ENCODE data around the gene HIPK3.
A peak's percentile ranks its signal among the peaks of the same experiment; 100 is the strongest.
"Not testable (repeated sequence)": the region's sequence is repeated elsewhere in the genome, so short reads cannot be mapped to it uniquely, and the experiment has no call there.

Gene HIPK3

GRCh38 chr11:33258631-33259205, 1.5 kb downstream of the HIPK3 start:
- DNase-seq (ENCODE audit: low spot score) = peak; percentile 19

- DNase-seq (ENCODE audit: low spot score) = no peak
These were observed 2.7 kb downstream of the HIPK3 start for GRCh38 chr11:33259869-33260268.

- DNase-seq (ENCODE audit: low spot score) = not testable (repeated sequence)
These were observed 4.2 kb downstream of the HIPK3 start for GRCh38 chr11:33261350-33261749.

- DNase-seq (ENCODE audit: low spot score) = no peak
These were observed 4.9 kb downstream of the HIPK3 start for GRCh38 chr11:33262011-33262645.

- no peak for DNase-seq (ENCODE audit: low spot score)
These were observed 6.4 kb downstream of the HIPK3 start for GRCh38 chr11:33263549-33263948.

- no peak for DNase-seq (ENCODE audit: low spot score)
These were observed 7.7 kb downstream of the HIPK3 start for GRCh38 chr11:33264926-33265325.

- no peak for DNase-seq (ENCODE audit: low spot score)
These were observed 9.4 kb downstream of the HIPK3 start for GRCh38 chr11:33266393-33267215.

- no peak for DNase-seq (ENCODE audit: low spot score)
These were observed 11.9 kb downstream of the HIPK3 start for GRCh38 chr11:33268945-33269540.

GRCh38 chr11:33269822-33270221, 12.6 kb downstream of the HIPK3 start:
- no peak for DNase-seq (ENCODE audit: low spot score)

- DNase-seq (ENCODE audit: low spot score) = no peak
These were observed 13.9 kb downstream of the HIPK3 start for GRCh38 chr11:33271059-33271458.

- no peak for DNase-seq (ENCODE audit: low spot score)
These were observed 15.3 kb downstream of the HIPK3 start for GRCh38 chr11:33272338-33273107.

- DNase-seq (ENCODE audit: low spot score) = no peak
These were observed 16.5 kb downstream of the HIPK3 start for GRCh38 chr11:33273656-33274055.

GRCh38 chr11:33280411-33280810, 23.2 kb downstream of the HIPK3 start:
- no peak for DNase-seq (ENCODE audit: low spot score)

- no peak for DNase-seq (ENCODE audit: low spot score)
These were observed 24.6 kb downstream of the HIPK3 start for GRCh38 chr11:33281758-33282157.

GRCh38 chr11:33284818-33285217, 27.6 kb downstream of the HIPK3 start:
- DNase-seq (ENCODE audit: low spot score) = no peak

- DNase-seq (ENCODE audit: low spot score) = no peak
These were observed 33.1 kb downstream of the HIPK3 start for GRCh38 chr11:33290319-33290718.

- no peak for DNase-seq (ENCODE audit: low spot score)
These were observed 34.0 kb downstream of the HIPK3 start for GRCh38 chr11:33291004-33291777.

GRCh38 chr11:33292311-33292710, 35.1 kb downstream of the HIPK3 start:
- DNase-seq (ENCODE audit: low spot score) = no peak

GRCh38 chr11:33294224-33294623, 37.0 kb downstream of the HIPK3 start:
- no peak for DNase-seq (ENCODE audit: low spot score)

GRCh38 chr11:33294797-33295196, 37.6 kb downstream of the HIPK3 start:
- DNase-seq (ENCODE audit: low spot score) = no peak

GRCh38 chr11:33296695-33297094, 39.5 kb downstream of the HIPK3 start:
- no peak for DNase-seq (ENCODE audit: low spot score)
